ENCODE data around the gene PRR29. TPM values are rescaled to one million over a fixed set of nuclear protein-coding genes. Genes with fewer than 3 reads are reported as not detected.

Gene PRR29
- total RNA-seq, 3 donors from 2014 or later (not counting 1 experiment from before 2014, with no cell fraction given): 0.92 to 1.6 (median 1.6) TPM

- no peak overlapping the region for H3K27ac ChIP-seq (ENCODE audit: low read length)
- no peaks in the 10 kb centered on the region for H3K9me3 ChIP-seq (ENCODE audit: control insufficient read depth, insufficient read depth, low read length)
- peak overlapping the region; percentile 68 for H3K4me3 Mint-ChIP-seq
- H3K27me3 Mint-ChIP-seq (ENCODE audit: low read depth in 2 of 2): no peaks in the 10 kb centered on the region
- TF ChIP-seq CTCF (IDR thresholded peaks at IDR 0.05): no peak
- intact Hi-C loops (cut with micrococcal nuclease): loop anchor here (1.0 to 5.0 kb wide), 3 partner anchors 35 to 70 kb away; no protein-coding TSS in a partner anchor
- H3K36me3 Mint-ChIP-seq: no peaks in the 10 kb centered on the region
- peaks cover 57 to 73% of the 10 kb centered on the region in 2 donors for H3K4me1 Mint-ChIP-seq
- no peaks in the 10 kb centered on the region for H3K27me3 ChIP-seq (ENCODE audit: control insufficient read depth, insufficient read depth, low read length)
- peaks cover 61% of the 10 kb centered on the region for H3K4me1 ChIP-seq (ENCODE audit: control insufficient read depth, insufficient read depth, low read length)
- 86% methylated on average over 21 of the region's 21 CpGs for WGBS (ENCODE audit: insufficient coverage)
- no peaks in the 10 kb centered on the region for H3K36me3 ChIP-seq (ENCODE audit: control insufficient read depth, insufficient read depth, low read length)
- DNase-seq (no peak), ATAC-seq (no peak)
- no peak overlapping the region for H3K4me3 ChIP-seq (ENCODE audit: low read length)
- H3K27ac Mint-ChIP-seq: peak overlapping the region; percentile 40 to 90
- H3K9me3 Mint-ChIP-seq: no peaks in the 10 kb centered on the region
These were observed 8.4 kb upstream of the PRR29 start for GRCh38 chr17:63989622-63990345.

- Mint-ChIP-seq H3K27me3 (ENCODE audit: low read depth in 2 of 2) (no peaks in the 10 kb centered on the region), H3K9me3 (no peaks in the 10 kb centered on the region), H3K4me3 (peak overlapping the region; percentile 72), H3K4me1 (peaks cover 56 to 64% of the 10 kb centered on the region in 2 donors), H3K36me3 (no peaks in the 10 kb centered on the region), H3K27ac (peak overlapping the region; percentile 67 to 90)
- DNase-seq: no peak
- no peak overlapping the region for H3K4me3 ChIP-seq (ENCODE audit: low read length)
- H3K27ac ChIP-seq (ENCODE audit: low read length): no peak overlapping the region
- H3K36me3 ChIP-seq (ENCODE audit: control insufficient read depth, insufficient read depth, low read length): no peaks in the 10 kb centered on the region
- WGBS (ENCODE audit: insufficient coverage): 88% methylated on average over 11 of the region's 11 CpGs
- no peaks in the 10 kb centered on the region for H3K27me3 ChIP-seq (ENCODE audit: control insufficient read depth, insufficient read depth, low read length)
- ATAC-seq: no peak
- H3K4me1 ChIP-seq (ENCODE audit: control insufficient read depth, insufficient read depth, low read length): peaks cover 48% of the 10 kb centered on the region
- intact Hi-C loops (cut with micrococcal nuclease): loop anchor here (2.0 kb wide), 1 partner anchor 33 kb away; no protein-coding TSS in a partner anchor
- H3K9me3 ChIP-seq (ENCODE audit: control insufficient read depth, insufficient read depth, low read length): no peaks in the 10 kb centered on the region
- TF ChIP-seq CTCF (IDR thresholded peaks at IDR 0.05): no peak
These were observed 6.5 kb upstream of the PRR29 start for GRCh38 chr17:63991611-63992010.

- Mint-ChIP-seq H3K9me3 (no peaks in the 10 kb centered on the region), H3K27ac (peak overlapping the region; percentile 67 to 76), H3K36me3 (no peaks in the 10 kb centered on the region), H3K27me3 (ENCODE audit: low read depth in 2 of 2) (no peaks in the 10 kb centered on the region), H3K4me1 (peaks cover 70 to 73% of the 10 kb centered on the region in 2 donors), H3K4me3 (peak overlapping the region; percentile 50)
- intact Hi-C loops (cut with micrococcal nuclease): no loop called here
- WGBS (ENCODE audit: insufficient coverage): 57% methylated on average over 3 of the region's 3 CpGs
- Histone ChIP-seq H3K4me1 (ENCODE audit: control insufficient read depth, insufficient read depth, low read length) (peaks cover 63% of the 10 kb centered on the region), H3K27me3 (ENCODE audit: control insufficient read depth, insufficient read depth, low read length) (no peaks in the 10 kb centered on the region), H3K36me3 (ENCODE audit: control insufficient read depth, insufficient read depth, low read length) (no peaks in the 10 kb centered on the region), H3K9me3 (ENCODE audit: control insufficient read depth, insufficient read depth, low read length) (no peaks in the 10 kb centered on the region), H3K27ac (ENCODE audit: low read length) (no peak overlapping the region), H3K4me3 (ENCODE audit: low read length) (no peak overlapping the region)
- ATAC-seq (peak; percentile 19 to 38 (median 27)), DNase-seq (peak in 1 of 2 donors; percentile 62)
- TF ChIP-seq CTCF (IDR thresholded peaks at IDR 0.05): no peak
These were observed 4.7 kb upstream of the PRR29 start for GRCh38 chr17:63993368-63993985.
